ENCODE measurements around the gene A1BG. TPM values are rescaled to one million over a fixed set of nuclear protein-coding genes. Genes with fewer than 3 reads are reported as not detected.
A peak's percentile ranks its signal among the peaks of the same experiment; 100 is the strongest.

Gene A1BG
- total and polyA plus RNA-seq, 2 of the 13 experiments (the other 11 are each of a cell fraction or from before 2014, with no cell fraction given), result 14.7 to 41.4 TPM

GRCh38 chr19:58305065-58305931, 48.0 kb downstream of the A1BG start, which contains the start of gene ERVK3-1 (continued):
- no peak for TF ChIP-seq ZNF710 (CRISPR knock-in tag; IDR thresholded peaks at IDR 0.05; ENCODE audit: borderline replicate concordance)
- TF ChIP-seq ZNF18 (CRISPR knock-in tag; IDR thresholded peaks at IDR 0.05; ENCODE audit: insufficient replicate concordance), result no peak

- DNase-seq (ENCODE audit: low spot score) (no peak), ATAC-seq (peak; percentile 2; the same call in 1 of the 3 replicates), FAIRE-seq (no peak)
- ChIA-PET POLR2A (interaction anchor here (0.6 to 1.6 kb wide), 9 partner anchors 12 to 195 kb away, joined by 3 to 10 read pairs (median 3); partner anchors contain the start of genes ZNF274, ZNF497, ZNF544 and ZNF8), CTCF (ENCODE audit: low intra/inter-chr PET ratio, low total read pairs) (no interaction called here)
- H4K20me1 ChIP-seq (ENCODE audit: insufficient read depth, low read length), result peaks cover 7% of the 10 kb centered on the region; the same call in 1 of the 2 replicates
- intact Hi-C loops (cut with micrococcal nuclease; ENCODE audit: unreplicated experiment), result loop anchor here (1.0 to 5.0 kb wide), 2 partner anchors 26 to 122 kb away; partner anchors contain the start of genes ZNF274 and ZNF8
- BruUV-seq (replicated peaks), result no TSS peak
- in situ Hi-C loops (cut with HindIII; ENCODE audit: extremely low pct_ligation_motif_present, low pct_unique_long_range_greater_than_20kb), result loop anchor here (5.0 kb wide), 1 partner anchor 122 kb away; the partner anchor contains the start of gene ZNF274
- no peak for TF ChIP-seq PHF5A (CRISPR knock-in tag; IDR thresholded peaks at IDR 0.05; ENCODE audit: low read depth, unreplicated experiment)
- no peak for TF ChIP-seq PBX2 (CRISPR knock-in tag; IDR thresholded peaks at IDR 0.05)
- TF ChIP-seq HOXD1 (CRISPR knock-in tag; IDR thresholded peaks at IDR 0.05), result 0 out of 2 replicates have a peak, but pooled peaks have one; percentile 6
- TF ChIP-seq ZNF12 (CRISPR knock-in tag; IDR thresholded peaks at IDR 0.05), result no peak
- TF ChIP-seq CBFB (CRISPR knock-in tag; IDR thresholded peaks at IDR 0.05), result no peak
- no peak for TF ChIP-seq LCORL (IDR thresholded peaks at IDR 0.05)
- 0 out of 2 replicates have a peak, but pooled peaks have one; percentile 8 for TF ChIP-seq LCORL (CRISPR knock-in tag; IDR thresholded peaks at IDR 0.05)
- H3K4me1 ChIP-seq (ENCODE audit: insufficient read depth, low read length), result peaks cover 26% of the 10 kb centered on the region
- peak overlapping the region; percentile 65 for H3K9ac ChIP-seq (ENCODE audit: insufficient read depth, low read depth, low read length)
- peaks cover 19% of the 10 kb centered on the region for H3K79me2 ChIP-seq (ENCODE audit: insufficient read depth, low read length)
- H3K9me3 ChIP-seq (ENCODE audit: low read length), result no peaks in the 10 kb centered on the region
- H3K36me3 ChIP-seq (replicated peaks in 1 of 2; ENCODE audit: control insufficient read depth in 1 of 2, insufficient read depth in 2 of 2, low read length in 2 of 2), result peaks cover 16 to 43% of the 10 kb centered on the region in 2 experiments; a peak in 4 of 5 replicates
- 46% methylated on average over 7 of the region's 7 CpGs for WGBS (ENCODE audit: low lambda C conversion rate)
- peak overlapping the region; percentile 22 to 97 (median 83); a peak in 5 of 6 replicates for H3K4me3 ChIP-seq (replicated peaks in 1 of 3; ENCODE audit: insufficient read depth in 1 of 3, low read depth in 2 of 3, low read length in 3 of 3)
- peak overlapping the region; percentile 84 for H3K4me2 ChIP-seq (ENCODE audit: low read depth, low read length)
- peak overlapping the region; percentile 60 for H3K27ac ChIP-seq (ENCODE audit: extremely low read length, insufficient read depth, low read length)
- peak overlapping the region; percentile 91 for H2AFZ ChIP-seq (ENCODE audit: low read length)
- H3K27me3 ChIP-seq (ENCODE audit: control insufficient read depth in 1 of 2, insufficient read depth in 2 of 2, low read length in 2 of 2), result no peaks in the 10 kb centered on the region; a peak in 1 of 5 replicates
These were observed 48.6 kb downstream of the A1BG start for GRCh38 chr19:58304748-58305064.
